ENCODE results near the gene CBFA2T3.

DNA sequence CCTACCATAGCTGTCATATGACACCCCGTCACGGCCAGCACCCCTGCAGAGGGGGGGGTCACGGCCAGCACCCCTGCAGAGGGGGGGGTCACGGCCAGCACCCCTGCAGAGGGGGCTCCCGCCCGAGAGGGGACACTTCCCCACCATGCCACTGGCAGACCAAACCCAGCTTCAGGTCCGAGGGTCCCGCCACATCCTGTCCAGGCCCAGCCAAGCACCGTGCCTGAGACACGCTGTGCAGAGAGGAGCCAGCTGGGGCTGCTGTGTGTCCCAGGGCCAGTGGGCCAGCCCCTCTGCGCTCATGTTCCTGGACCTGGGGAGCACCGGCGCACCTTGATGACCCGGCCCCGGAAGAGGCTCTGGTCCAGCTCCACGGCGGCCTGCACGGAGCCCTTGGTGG, 112.5 kb downstream of the CBFA2T3 start:
- TF ChIP-seq, protein P1, sequence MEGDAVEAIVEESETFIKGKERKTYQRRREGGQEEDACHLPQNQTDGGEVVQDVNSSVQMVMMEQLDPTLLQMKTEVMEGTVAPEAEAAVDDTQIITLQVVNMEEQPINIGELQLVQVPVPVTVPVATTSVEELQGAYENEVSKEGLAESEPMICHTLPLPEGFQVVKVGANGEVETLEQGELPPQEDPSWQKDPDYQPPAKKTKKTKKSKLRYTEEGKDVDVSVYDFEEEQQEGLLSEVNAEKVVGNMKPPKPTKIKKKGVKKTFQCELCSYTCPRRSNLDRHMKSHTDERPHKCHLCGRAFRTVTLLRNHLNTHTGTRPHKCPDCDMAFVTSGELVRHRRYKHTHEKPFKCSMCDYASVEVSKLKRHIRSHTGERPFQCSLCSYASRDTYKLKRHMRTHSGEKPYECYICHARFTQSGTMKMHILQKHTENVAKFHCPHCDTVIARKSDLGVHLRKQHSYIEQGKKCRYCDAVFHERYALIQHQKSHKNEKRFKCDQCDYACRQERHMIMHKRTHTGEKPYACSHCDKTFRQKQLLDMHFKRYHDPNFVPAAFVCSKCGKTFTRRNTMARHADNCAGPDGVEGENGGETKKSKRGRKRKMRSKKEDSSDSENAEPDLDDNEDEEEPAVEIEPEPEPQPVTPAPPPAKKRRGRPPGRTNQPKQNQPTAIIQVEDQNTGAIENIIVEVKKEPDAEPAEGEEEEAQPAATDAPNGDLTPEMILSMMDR (IDR thresholded peaks at IDR 0.05) = no peak
- TF ChIP-seq ZFX (IDR thresholded peaks at IDR 0.05; ENCODE audit: borderline replicate concordance) = no peak

Data from 22Rv1 (cell line).